HepG2 (cell line): ENCODE data around the gene CHMP6. TPM values are rescaled to one million over a fixed set of nuclear protein-coding genes. Genes with fewer than 3 reads are reported as not detected.

Source experiments
- GTF2F1 ChIP-seq: fragments of 150-350 bp; IDR thresholded peaks from 2 replicates; pipeline ENCODE4 v1.6.1; 2014; ENCODE audit warnings: low read length
- HES4 ChIP-seq: sonication (generic); formaldehyde crosslinking; IDR thresholded peaks from 2 replicates; pipeline ENCODE4 v1.9.0; 2021; ENCODE audit warnings: mild to moderate bottlenecking, missing genetic modification reagents, borderline replicate concordance
- HIVEP1 ChIP-seq: sonication (generic); formaldehyde crosslinking; IDR thresholded peaks from 2 replicates; pipeline ENCODE4 v1.4.0; 2020; ENCODE audit warnings: mild to moderate bottlenecking, missing genetic modification reagents
- HOXA7 ChIP-seq: sonication (generic); formaldehyde crosslinking; IDR thresholded peaks from 2 replicates; pipeline ENCODE4 v1.8.1; 2022; ENCODE audit warnings: mild to moderate bottlenecking, missing genetic modification reagents, moderate library complexity
- JUNB ChIP-seq: sonication (generic); formaldehyde crosslinking; IDR thresholded peaks from 2 replicates; pipeline ENCODE4 v1.8.0; 2022; ENCODE audit warnings: missing genetic modification reagents, mild to moderate bottlenecking, borderline replicate concordance
- KDM5B ChIP-seq: sonication (generic); formaldehyde crosslinking; IDR thresholded peaks from 2 replicates; pipeline ENCODE4 v1.4.0; 2020; ENCODE audit warnings: missing genetic modification reagents, mild to moderate bottlenecking, borderline replicate concordance
- KLF9 ChIP-seq: IDR thresholded peaks from 2 replicates; pipeline ENCODE4 v1.6.1; 2016; ENCODE audit warnings: low read depth
- KMT2B ChIP-seq: IDR thresholded peaks from 2 replicates; pipeline ENCODE4 v1.6.1; 2016; ENCODE audit warnings: missing genetic modification reagents, missing compliant biosample characterization
- MIER2 ChIP-seq: IDR thresholded peaks from 2 replicates; pipeline ENCODE4 v1.6.1; 2016; ENCODE audit warnings: missing biosample characterization, missing genetic modification reagents
- MXD4 ChIP-seq: IDR thresholded peaks from 2 replicates; pipeline ENCODE4 v1.6.1; 2016; ENCODE audit warnings: mild to moderate bottlenecking, missing biosample characterization, missing genetic modification reagents
- PTBP1 ChIP-seq: fragments of 200-400 bp; formaldehyde crosslinking; IDR thresholded peaks from 2 replicates; pipeline ENCODE4 v1.6.1; 2018; ENCODE audit warnings: low read length, low read depth; ENCODE audit not compliant: poor library complexity, severe bottlenecking
- SOX5 ChIP-seq: IDR thresholded peaks from 2 replicates; pipeline ENCODE4 v1.6.1; 2016; ENCODE audit warnings: borderline replicate concordance
- ZMYM3 ChIP-seq: sonication (generic); formaldehyde crosslinking; IDR thresholded peaks from 2 replicates; pipeline ENCODE4 v1.5.1; 2020; ENCODE audit warnings: mild to moderate bottlenecking, missing genetic modification reagents
- ZNF747 ChIP-seq: sonication (generic); formaldehyde crosslinking; IDR thresholded peaks from 2 replicates; pipeline ENCODE4 v1.8.1; 2023; ENCODE audit warnings: missing genetic modification reagents, mild to moderate bottlenecking, borderline replicate concordance
- ZNF839 ChIP-seq: sonication (generic); formaldehyde crosslinking; IDR thresholded peaks from 2 replicates; pipeline ENCODE4 v1.4.0; 2020; ENCODE audit warnings: missing genetic modification reagents, mild to moderate bottlenecking, borderline replicate concordance
- polyA plus RNA-seq, 8 experiments: library from polyadenylated mRNA; depleted of rRNA in 3 of 8; stranded (reverse) in 7 of 8; unstranded in 1 of 8; fragments of >200 nt; fragmentation: Illumina TruSeq in 4 of 8; extraction: Trizol in 4 of 8; gene quantifications; 2 replicates each; pipeline versions ENCODE4 v1.2.1 to v1.2.3, GENCODE V29; 2011 to 2016; ENCODE audit warnings: low read depth in 4 of 8, missing spikeins in 1 of 8, mixed read lengths in 1 of 8; ENCODE audit not compliant: insufficient read depth in 1 of 8
- total RNA-seq, 5 experiments: library from RNA; depleted of rRNA; stranded (reverse); fragments of >200 nt; fragmentation: Illumina TruSeq; extraction: Trizol; gene quantifications; 2 replicates each; pipeline ENCODE4 v1.2.3, GENCODE V29; 2016; ENCODE audit warnings: low read depth in 1 of 5
- TF ChIP-seq, protein P1 (sequence below): sonication (generic); formaldehyde crosslinking; IDR thresholded peaks from 2 replicates; pipeline ENCODE4 v1.5.0; 2020; ENCODE audit warnings: missing genetic modification reagents
- TF ChIP-seq, protein P2 (sequence below): sonication (generic); formaldehyde crosslinking; IDR thresholded peaks from 2 replicates; pipeline ENCODE4 v1.5.1; 2020; ENCODE audit warnings: mild to moderate bottlenecking, missing genetic modification reagents, moderate library complexity
- TF ChIP-seq, protein P3 (sequence below): sonication (generic); formaldehyde crosslinking; IDR thresholded peaks from 2 replicates; pipeline ENCODE4 v1.4.0; 2020; ENCODE audit warnings: mild to moderate bottlenecking, missing genetic modification reagents
- TF ChIP-seq, protein P4 (sequence below): sonication (generic); formaldehyde crosslinking; IDR thresholded peaks from 2 replicates; pipeline ENCODE4 v1.5.1; 2020; ENCODE audit warnings: missing genetic modification reagents, mild to moderate bottlenecking, borderline replicate concordance
- TF ChIP-seq, protein P5 (sequence below), 2 experiments: fragments of 450-650 bp in 1 of 2; sonication (generic) in 1 of 2; formaldehyde crosslinking; IDR thresholded peaks; 2 replicates each; pipeline versions ENCODE4 v1.5.0 to v1.8.0; 2020 to 2022; ENCODE audit warnings: mild to moderate bottlenecking in 1 of 2, missing genetic modification reagents in 1 of 2

The CHMP6 gene
- total and polyA plus RNA-seq, 2 of the 13 experiments (the other 11 are each of a cell fraction or from before 2014, with no cell fraction given) = 11.1 to 24.2 TPM

DNA sequence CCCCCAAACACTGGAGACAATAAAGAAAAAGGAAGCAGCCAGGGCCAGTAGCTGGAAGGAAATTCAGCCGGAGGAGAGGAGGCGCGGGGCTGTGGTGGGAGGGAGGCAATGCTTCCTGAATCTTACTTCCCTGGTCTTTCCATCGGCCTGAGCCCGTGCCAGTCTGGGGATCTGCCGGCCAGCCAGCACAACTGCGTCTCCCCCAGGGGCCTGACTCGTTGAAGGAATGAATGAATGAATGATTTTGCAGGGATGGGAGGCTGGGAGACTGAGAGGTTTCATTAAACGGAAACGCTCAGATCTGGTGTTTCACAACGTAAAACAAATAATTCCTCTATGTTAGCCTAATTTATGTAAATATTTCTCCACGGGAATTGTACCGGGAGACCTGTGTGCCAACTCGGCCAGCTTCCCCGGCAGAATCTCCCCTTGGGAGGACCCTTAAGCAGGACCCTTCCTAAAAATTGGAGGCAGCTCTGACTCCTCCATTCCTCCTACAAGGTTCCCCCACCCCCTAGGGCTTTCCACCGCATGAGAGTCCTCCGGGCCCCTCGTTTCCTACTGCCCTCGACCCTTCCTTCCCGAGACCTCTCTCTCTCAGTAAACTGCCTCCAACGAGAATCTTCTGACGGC lies 42.0 kb downstream of the CHMP6 start (continued):
- no peak for TF ChIP-seq KMT2B (CRISPR knock-in tag)
- no peak for TF ChIP-seq PTBP1
- TF ChIP-seq ZNF747 (CRISPR knock-in tag) = no peak
- no peak for TF ChIP-seq HES4 (CRISPR knock-in tag)
- TF ChIP-seq KLF9 (CRISPR knock-in tag) = no peak
- TF ChIP-seq, protein P1, sequence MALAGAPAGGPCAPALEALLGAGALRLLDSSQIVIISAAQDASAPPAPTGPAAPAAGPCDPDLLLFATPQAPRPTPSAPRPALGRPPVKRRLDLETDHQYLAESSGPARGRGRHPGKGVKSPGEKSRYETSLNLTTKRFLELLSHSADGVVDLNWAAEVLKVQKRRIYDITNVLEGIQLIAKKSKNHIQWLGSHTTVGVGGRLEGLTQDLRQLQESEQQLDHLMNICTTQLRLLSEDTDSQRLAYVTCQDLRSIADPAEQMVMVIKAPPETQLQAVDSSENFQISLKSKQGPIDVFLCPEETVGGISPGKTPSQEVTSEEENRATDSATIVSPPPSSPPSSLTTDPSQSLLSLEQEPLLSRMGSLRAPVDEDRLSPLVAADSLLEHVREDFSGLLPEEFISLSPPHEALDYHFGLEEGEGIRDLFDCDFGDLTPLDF (CRISPR knock-in tag) = no peak
- TF ChIP-seq, protein P2, sequence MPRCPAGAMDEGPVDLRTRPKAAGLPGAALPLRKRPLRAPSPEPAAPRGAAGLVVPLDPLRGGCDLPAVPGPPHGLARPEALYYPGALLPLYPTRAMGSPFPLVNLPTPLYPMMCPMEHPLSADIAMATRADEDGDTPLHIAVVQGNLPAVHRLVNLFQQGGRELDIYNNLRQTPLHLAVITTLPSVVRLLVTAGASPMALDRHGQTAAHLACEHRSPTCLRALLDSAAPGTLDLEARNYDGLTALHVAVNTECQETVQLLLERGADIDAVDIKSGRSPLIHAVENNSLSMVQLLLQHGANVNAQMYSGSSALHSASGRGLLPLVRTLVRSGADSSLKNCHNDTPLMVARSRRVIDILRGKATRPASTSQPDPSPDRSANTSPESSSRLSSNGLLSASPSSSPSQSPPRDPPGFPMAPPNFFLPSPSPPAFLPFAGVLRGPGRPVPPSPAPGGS (CRISPR knock-in tag) = no peak
- TF ChIP-seq KDM5B (CRISPR knock-in tag) = 0 out of 2 replicates have a peak, but pooled peaks have one; percentile 6
- TF ChIP-seq HIVEP1 (CRISPR knock-in tag) = 0 out of 2 replicates have a peak, but pooled peaks have one; percentile 6
- TF ChIP-seq, protein P3, sequence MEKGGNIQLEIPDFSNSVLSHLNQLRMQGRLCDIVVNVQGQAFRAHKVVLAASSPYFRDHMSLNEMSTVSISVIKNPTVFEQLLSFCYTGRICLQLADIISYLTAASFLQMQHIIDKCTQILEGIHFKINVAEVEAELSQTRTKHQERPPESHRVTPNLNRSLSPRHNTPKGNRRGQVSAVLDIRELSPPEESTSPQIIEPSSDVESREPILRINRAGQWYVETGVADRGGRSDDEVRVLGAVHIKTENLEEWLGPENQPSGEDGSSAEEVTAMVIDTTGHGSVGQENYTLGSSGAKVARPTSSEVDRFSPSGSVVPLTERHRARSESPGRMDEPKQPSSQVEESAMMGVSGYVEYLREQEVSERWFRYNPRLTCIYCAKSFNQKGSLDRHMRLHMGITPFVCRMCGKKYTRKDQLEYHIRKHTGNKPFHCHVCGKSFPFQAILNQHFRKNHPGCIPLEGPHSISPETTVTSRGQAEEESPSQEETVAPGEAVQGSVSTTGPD = no peak
- TF ChIP-seq ZMYM3 (CRISPR knock-in tag) = 0 out of 2 replicates have a peak, but pooled peaks have one; percentile 13
- TF ChIP-seq GTF2F1 = no peak
- no peak for TF ChIP-seq ZNF839
- TF ChIP-seq, protein P4, sequence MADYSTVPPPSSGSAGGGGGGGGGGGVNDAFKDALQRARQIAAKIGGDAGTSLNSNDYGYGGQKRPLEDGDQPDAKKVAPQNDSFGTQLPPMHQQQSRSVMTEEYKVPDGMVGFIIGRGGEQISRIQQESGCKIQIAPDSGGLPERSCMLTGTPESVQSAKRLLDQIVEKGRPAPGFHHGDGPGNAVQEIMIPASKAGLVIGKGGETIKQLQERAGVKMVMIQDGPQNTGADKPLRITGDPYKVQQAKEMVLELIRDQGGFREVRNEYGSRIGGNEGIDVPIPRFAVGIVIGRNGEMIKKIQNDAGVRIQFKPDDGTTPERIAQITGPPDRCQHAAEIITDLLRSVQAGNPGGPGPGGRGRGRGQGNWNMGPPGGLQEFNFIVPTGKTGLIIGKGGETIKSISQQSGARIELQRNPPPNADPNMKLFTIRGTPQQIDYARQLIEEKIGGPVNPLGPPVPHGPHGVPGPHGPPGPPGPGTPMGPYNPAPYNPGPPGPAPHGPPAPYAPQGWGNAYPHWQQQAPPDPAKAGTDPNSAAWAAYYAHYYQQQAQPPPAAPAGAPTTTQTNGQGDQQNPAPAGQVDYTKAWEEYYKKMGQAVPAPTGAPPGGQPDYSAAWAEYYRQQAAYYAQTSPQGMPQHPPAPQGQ (CRISPR knock-in tag) = no peak
- no peak for TF ChIP-seq JUNB (CRISPR knock-in tag)
- 0 out of 2 replicates have a peak, but pooled peaks have one; percentile 23 for TF ChIP-seq MXD4
- no peak for TF ChIP-seq HOXA7 (CRISPR knock-in tag)
- TF ChIP-seq, protein P5, sequence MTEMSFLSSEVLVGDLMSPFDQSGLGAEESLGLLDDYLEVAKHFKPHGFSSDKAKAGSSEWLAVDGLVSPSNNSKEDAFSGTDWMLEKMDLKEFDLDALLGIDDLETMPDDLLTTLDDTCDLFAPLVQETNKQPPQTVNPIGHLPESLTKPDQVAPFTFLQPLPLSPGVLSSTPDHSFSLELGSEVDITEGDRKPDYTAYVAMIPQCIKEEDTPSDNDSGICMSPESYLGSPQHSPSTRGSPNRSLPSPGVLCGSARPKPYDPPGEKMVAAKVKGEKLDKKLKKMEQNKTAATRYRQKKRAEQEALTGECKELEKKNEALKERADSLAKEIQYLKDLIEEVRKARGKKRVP (CRISPR knock-in tag; IDR thresholded peaks at IDR 0.05) = 0 out of 4 replicates have a peak, but pooled peaks of 1 of the 2 experiments have one; percentile 13
- TF ChIP-seq SOX5 = no peak
- no peak for TF ChIP-seq MIER2 (CRISPR knock-in tag)
